Stimulated activated naive CD4-positive, alpha-beta T cell (primary cell): Measurements from ENCODE around the gene GBF1.
A peak's percentile ranks its signal among the peaks of the same experiment; 100 is the strongest.

Experiments used
- DNase-seq, 6 experiments: peaks; one replicate each; lab custom pipeline; 2025; lab: John Stamatoyannopoulos, UW

GBF1 gene

GRCh38 chr10:102408131-102408727, 162.9 kb downstream of the GBF1 start:
- DNase-seq = peak in 3 of 6 experiments; percentile 15 to 33 (median 28)

- DNase-seq = peak; percentile 55 to 82 (median 74)
These were observed 163.6 kb downstream of the GBF1 start for GRCh38 chr10:102408728-102409603.

GRCh38 chr10:102409604-102410428, 164.5 kb downstream of the GBF1 start:
- peak in 1 of 6 experiments; percentile 30 for DNase-seq

- peak; percentile 40 to 71 (median 63) for DNase-seq
These were observed 165.2 kb downstream of the GBF1 start for GRCh38 chr10:102410429-102411073.

- no peak for DNase-seq
These were observed 166.3 kb downstream of the GBF1 start for GRCh38 chr10:102411341-102412255.

GRCh38 chr10:102412293-102412692, 167.0 kb downstream of the GBF1 start:
- no peak for DNase-seq

- peak in 4 of 6 experiments; percentile 12 to 41 (median 23) for DNase-seq
These were observed 167.8 kb downstream of the GBF1 start for GRCh38 chr10:102413053-102413705.

- DNase-seq = no peak
These were observed 168.7 kb downstream of the GBF1 start for GRCh38 chr10:102413806-102414561.

- no peak for DNase-seq
These were observed 169.4 kb downstream of the GBF1 start for GRCh38 chr10:102414749-102415148.

- no peak for DNase-seq
These were observed 171.0 kb downstream of the GBF1 start for GRCh38 chr10:102416283-102416682.

GRCh38 chr10:102416695-102417094, 171.4 kb downstream of the GBF1 start:
- DNase-seq = no peak

GRCh38 chr10:102418622-102419268, 173.4 kb downstream of the GBF1 start, which contains the start of gene PSD:
PSD (minus strand) TSS chr10:102418785; CDS start chr10:102417038, 1,747 bp downstream.
- DNase-seq = no peak

- peak; percentile 30 to 80 (median 68) for DNase-seq
These were observed 174.2 kb downstream of the GBF1 start for GRCh38 chr10:102419269-102420180.

- peak in 1 of 6 experiments; percentile 41 for DNase-seq
These were observed 174.9 kb downstream of the GBF1 start for GRCh38 chr10:102420181-102420713.

- DNase-seq = peak; percentile 84 to 94 (median 88)
These were observed 175.6 kb downstream of the GBF1 start, which contains the start of gene FBXL15 for GRCh38 chr10:102420714-102421506. FBXL15 (plus strand) TSS chr10:102420836; CDS start chr10:102421130, 294 bp downstream.

GRCh38 chr10:102421507-102421756, 176.1 kb downstream of the GBF1 start:
- DNase-seq = peak in 1 of 6 experiments; percentile 72
